Smooth muscle cell (in vitro differentiated cells): ENCODE measurements around the gene MAPKAPK3. TPM values are rescaled to one million over a fixed set of nuclear protein-coding genes. Genes with fewer than 3 reads are reported as not detected.

Source experiments
- DNase-seq: peaks from one replicate; lab custom pipeline; 2025; ENCODE audit not compliant: unreplicated experiment; lab: John Stamatoyannopoulos, UW
- H2AFZ ChIP-seq: fragments of 200-600 bp; sonication (generic); 2 replicates; pipeline ENCODE4 v1.6.0; 2016; ENCODE audit warnings: antibody characterized with exemption, low read depth, mild to moderate bottlenecking
- H3F3A ChIP-seq: fragments of 200-600 bp; sonication (generic); 2 replicates; pipeline ENCODE4 v1.6.0; 2017; ENCODE audit warnings: antibody characterized with exemption, low read depth
- H3K27ac ChIP-seq: fragments of 200-600 bp; sonication (generic); 2 replicates; pipeline ENCODE4 v1.5.1; 2016; ENCODE audit warnings: low read depth, mild to moderate bottlenecking
- H3K27me3 ChIP-seq: fragments of 200-600 bp; sonication (generic); 2 replicates; pipeline ENCODE4 v1.6.1; 2016; ENCODE audit warnings: low read depth, mild to moderate bottlenecking
- H3K36me3 ChIP-seq: fragments of 200-600 bp; sonication (generic); 2 replicates; pipeline ENCODE4 v1.5.1; 2016; ENCODE audit warnings: low read depth
- H3K4me1 ChIP-seq: fragments of 200-600 bp; sonication (generic); 2 replicates; pipeline ENCODE4 v1.5.1; 2016; ENCODE audit warnings: low read depth
- H3K4me2 ChIP-seq: fragments of 200-600 bp; sonication (generic); 2 replicates; pipeline ENCODE4 v1.6.0; 2016; ENCODE audit warnings: mild to moderate bottlenecking
- H3K4me3 ChIP-seq: fragments of 200-600 bp; sonication (generic); 2 replicates; pipeline ENCODE4 v1.5.1; 2016; ENCODE audit warnings: mild to moderate bottlenecking
- H3K79me2 ChIP-seq: fragments of 200-600 bp; sonication (generic); 2 replicates; pipeline ENCODE4 v1.6.0; 2016; ENCODE audit warnings: low read depth, mild to moderate bottlenecking
- H3K9ac ChIP-seq: fragments of 200-600 bp; sonication (generic); 2 replicates; pipeline ENCODE4 v1.6.0; 2016; ENCODE audit warnings: low read depth
- H3K9me3 ChIP-seq: fragments of 200-600 bp; sonication (generic); replicated peaks from 2 replicates; pipeline ENCODE4 v1.5.1; 2016; ENCODE audit warnings: low read depth
- H4K20me1 ChIP-seq: fragments of 200-600 bp; sonication (generic); 2 replicates; pipeline ENCODE4 v1.6.0; 2016; ENCODE audit warnings: low read depth
- CTCF ChIP-seq: fragments of 200-600 bp; sonication (generic); IDR thresholded peaks from 2 replicates; pipeline ENCODE4 v1.5.1; 2017; ENCODE audit warnings: borderline replicate concordance, mild to moderate bottlenecking, antibody characterized with exemption; ENCODE audit not compliant: insufficient read depth, poor library complexity, severe bottlenecking
- WGBS: methylation state at CpG from one replicate; pipeline ENCODE4 v1.1.7; 2016; ENCODE audit warnings: low lambda C conversion rate; 5-methylcytosine and 5-hydroxymethylcytosine counted together
- polyA plus RNA-seq: library from polyadenylated mRNA; unstranded; fragments of >200 nt; fragmentation: Nextera tagmentation; extraction: Ambion mirVana; gene quantifications from 2 replicates; pipeline ENCODE4 v1.2.1, GENCODE V29; 2016
- total RNA-seq: library from RNA; depleted of rRNA; stranded (reverse); fragments of >200 nt; gene quantifications from 2 replicates; pipeline ENCODE4 v1.2.3, GENCODE V29; 2014

Gene MAPKAPK3
- total and polyA plus RNA-seq, 2 experiments from 2014 or later: 17.1 to 18.7 TPM

GRCh38 chr3:50572801-50573371 lies 44.1 kb upstream of the MAPKAPK3 start:
- peaks cover 6% of the 10 kb centered on the region for H3K79me2 ChIP-seq
- peaks cover 3% of the 10 kb centered on the region for H3F3A ChIP-seq
- TF ChIP-seq CTCF: no peak
- no peak overlapping the region for H3K27ac ChIP-seq
- no peaks in the 10 kb centered on the region for H3K9me3 ChIP-seq
- H4K20me1 ChIP-seq: no peaks in the 10 kb centered on the region
- no peaks in the 10 kb centered on the region for H3K36me3 ChIP-seq
- DNase-seq: no peak
- 95% methylated on average over 4 of the region's 4 CpGs for WGBS
- H3K4me1 ChIP-seq: peaks cover 1% of the 10 kb centered on the region
- no peaks in the 10 kb centered on the region for H3K27me3 ChIP-seq
- H3K4me3 ChIP-seq: no peak overlapping the region
- no peak overlapping the region for H2AFZ ChIP-seq
- H3K9ac ChIP-seq: no peak overlapping the region
- H3K4me2 ChIP-seq: no peak overlapping the region

GRCh38 chr3:50573566-50574443 lies 43.1 kb upstream of the MAPKAPK3 start:
- Histone ChIP-seq H3K4me1 (no peaks in the 10 kb centered on the region), H2AFZ (no peak overlapping the region), H3K27me3 (no peaks in the 10 kb centered on the region), H4K20me1 (no peaks in the 10 kb centered on the region), H3K27ac (no peak overlapping the region), H3K9ac (no peak overlapping the region), H3K79me2 (peaks cover 6% of the 10 kb centered on the region), H3K4me3 (no peak overlapping the region), H3K4me2 (no peak overlapping the region), H3F3A (no peaks in the 10 kb centered on the region), H3K9me3 (no peaks in the 10 kb centered on the region), H3K36me3 (no peaks in the 10 kb centered on the region)
- 94% methylated on average over 8 of the region's 8 CpGs for WGBS
- DNase-seq: no peak
- TF ChIP-seq CTCF: no peak

GRCh38 chr3:50574444-50574831 lies 42.5 kb upstream of the MAPKAPK3 start:
- no peaks in the 10 kb centered on the region for H3K9me3 ChIP-seq
- H3K79me2 ChIP-seq: peaks cover 6% of the 10 kb centered on the region
- TF ChIP-seq CTCF: no peak
- no peak for DNase-seq
- H3K4me2 ChIP-seq: no peak overlapping the region
- H3K27ac ChIP-seq: no peak overlapping the region
- H4K20me1 ChIP-seq: no peaks in the 10 kb centered on the region
- no peaks in the 10 kb centered on the region for H3F3A ChIP-seq
- no peak overlapping the region for H2AFZ ChIP-seq
- H3K4me1 ChIP-seq: no peaks in the 10 kb centered on the region
- H3K27me3 ChIP-seq: no peaks in the 10 kb centered on the region
- WGBS: 100% methylated on average over 1 of the region's 1 CpG
- H3K36me3 ChIP-seq: no peaks in the 10 kb centered on the region
- H3K9ac ChIP-seq: no peak overlapping the region
- no peak overlapping the region for H3K4me3 ChIP-seq
